PFSK-1 (cell line): Measurements from ENCODE around the gene SETBP1.

Experiments used
- FOXP2 ChIP-seq: optimal IDR thresholded peaks from 2 replicates; pipeline ENCODE3; 2011; ENCODE audit warnings: borderline replicate concordance, control low read depth, inconsistent platforms; ENCODE audit not compliant: insufficient read depth; ENCODE audit errors: extremely low read length, extremely low read depth
- POLR2AphosphoS5 ChIP-seq: IDR thresholded peaks from 2 replicates; pipeline ENCODE4 v1.6.1; 2012; ENCODE audit warnings: low read depth, mild to moderate bottlenecking, control low read depth, low read length, moderate library complexity
- SIN3A ChIP-seq: IDR thresholded peaks from 2 replicates; pipeline ENCODE4 v1.6.1; 2012; ENCODE audit warnings: mild to moderate bottlenecking, low read length, moderate library complexity, borderline replicate concordance; ENCODE audit not compliant: insufficient read depth
- TAF1 ChIP-seq: IDR thresholded peaks from 2 replicates; pipeline ENCODE4 v1.6.1; 2012; ENCODE audit warnings: low read length, control low read depth, borderline replicate concordance; ENCODE audit not compliant: insufficient read depth
- TF ChIP-seq, protein P1 (sequence below), 2 experiments: IDR thresholded peaks; 2 replicates each; pipeline versions ENCODE4 v1.6.1 to v1.8.0; 2011 to 2012; ENCODE audit warnings: low read depth in 2 of 2, low read length in 2 of 2, control low read depth in 1 of 2, inconsistent platforms in 1 of 2, mild to moderate bottlenecking in 1 of 2, moderate library complexity in 1 of 2; ENCODE audit not compliant: insufficient read depth in 1 of 2

Gene SETBP1

DNA sequence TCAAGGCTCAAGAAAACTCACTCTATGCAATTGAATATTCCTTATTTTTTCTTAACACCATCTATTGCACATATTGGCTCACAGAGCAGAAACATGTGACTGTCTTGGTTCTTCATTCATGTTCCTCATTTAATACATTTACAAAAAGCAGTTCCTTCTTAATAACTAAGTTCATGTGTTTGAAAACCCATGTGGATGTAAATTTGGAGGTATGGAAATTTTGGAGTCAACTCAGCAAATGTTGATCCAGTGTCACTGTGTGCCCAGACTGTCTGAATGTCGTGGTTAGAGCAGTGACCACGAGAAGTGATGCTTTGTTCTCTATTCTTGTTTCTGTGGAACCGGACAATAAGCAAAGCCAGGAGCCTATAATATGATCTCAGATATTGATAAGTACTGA, 299.1 kb downstream of the SETBP1 start:
- TF ChIP-seq, protein P1, sequence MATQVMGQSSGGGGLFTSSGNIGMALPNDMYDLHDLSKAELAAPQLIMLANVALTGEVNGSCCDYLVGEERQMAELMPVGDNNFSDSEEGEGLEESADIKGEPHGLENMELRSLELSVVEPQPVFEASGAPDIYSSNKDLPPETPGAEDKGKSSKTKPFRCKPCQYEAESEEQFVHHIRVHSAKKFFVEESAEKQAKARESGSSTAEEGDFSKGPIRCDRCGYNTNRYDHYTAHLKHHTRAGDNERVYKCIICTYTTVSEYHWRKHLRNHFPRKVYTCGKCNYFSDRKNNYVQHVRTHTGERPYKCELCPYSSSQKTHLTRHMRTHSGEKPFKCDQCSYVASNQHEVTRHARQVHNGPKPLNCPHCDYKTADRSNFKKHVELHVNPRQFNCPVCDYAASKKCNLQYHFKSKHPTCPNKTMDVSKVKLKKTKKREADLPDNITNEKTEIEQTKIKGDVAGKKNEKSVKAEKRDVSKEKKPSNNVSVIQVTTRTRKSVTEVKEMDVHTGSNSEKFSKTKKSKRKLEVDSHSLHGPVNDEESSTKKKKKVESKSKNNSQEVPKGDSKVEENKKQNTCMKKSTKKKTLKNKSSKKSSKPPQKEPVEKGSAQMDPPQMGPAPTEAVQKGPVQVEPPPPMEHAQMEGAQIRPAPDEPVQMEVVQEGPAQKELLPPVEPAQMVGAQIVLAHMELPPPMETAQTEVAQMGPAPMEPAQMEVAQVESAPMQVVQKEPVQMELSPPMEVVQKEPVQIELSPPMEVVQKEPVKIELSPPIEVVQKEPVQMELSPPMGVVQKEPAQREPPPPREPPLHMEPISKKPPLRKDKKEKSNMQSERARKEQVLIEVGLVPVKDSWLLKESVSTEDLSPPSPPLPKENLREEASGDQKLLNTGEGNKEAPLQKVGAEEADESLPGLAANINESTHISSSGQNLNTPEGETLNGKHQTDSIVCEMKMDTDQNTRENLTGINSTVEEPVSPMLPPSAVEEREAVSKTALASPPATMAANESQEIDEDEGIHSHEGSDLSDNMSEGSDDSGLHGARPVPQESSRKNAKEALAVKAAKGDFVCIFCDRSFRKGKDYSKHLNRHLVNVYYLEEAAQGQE (IDR thresholded peaks at IDR 0.05; ENCODE audit: insufficient read depth in 1 of 2, low read depth in 2 of 2, low read length in 2 of 2) = no peak
- TF ChIP-seq POLR2AphosphoS5 = no peak
- no peak for TF ChIP-seq FOXP2
- TF ChIP-seq TAF1 = no peak
- no peak for TF ChIP-seq SIN3A

DNA sequence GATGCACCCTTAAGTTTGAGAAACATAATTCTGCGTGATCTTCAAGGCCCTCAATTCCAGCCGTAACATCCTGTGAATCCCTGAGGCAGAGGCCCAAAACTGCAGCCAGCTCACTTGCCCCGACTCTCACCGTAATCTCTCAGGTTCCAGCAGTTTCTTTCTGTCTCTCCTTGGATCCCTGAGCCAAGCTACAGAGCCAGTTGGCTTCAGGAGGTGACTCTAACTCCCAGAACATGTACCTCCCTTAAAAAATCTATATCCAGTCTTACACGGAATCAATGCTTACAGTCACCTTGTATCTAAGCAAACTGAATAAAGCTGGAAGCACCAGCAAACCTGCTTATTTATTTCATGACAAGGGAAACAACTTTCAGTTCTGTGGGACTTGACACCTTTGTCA, 300.4 kb downstream of the SETBP1 start:
- TF ChIP-seq, protein P1 (IDR thresholded peaks at IDR 0.05; ENCODE audit: insufficient read depth in 1 of 2, low read depth in 2 of 2, low read length in 2 of 2) = no peak
- TF ChIP-seq FOXP2 (no peak), SIN3A (no peak), TAF1 (no peak)

DNA sequence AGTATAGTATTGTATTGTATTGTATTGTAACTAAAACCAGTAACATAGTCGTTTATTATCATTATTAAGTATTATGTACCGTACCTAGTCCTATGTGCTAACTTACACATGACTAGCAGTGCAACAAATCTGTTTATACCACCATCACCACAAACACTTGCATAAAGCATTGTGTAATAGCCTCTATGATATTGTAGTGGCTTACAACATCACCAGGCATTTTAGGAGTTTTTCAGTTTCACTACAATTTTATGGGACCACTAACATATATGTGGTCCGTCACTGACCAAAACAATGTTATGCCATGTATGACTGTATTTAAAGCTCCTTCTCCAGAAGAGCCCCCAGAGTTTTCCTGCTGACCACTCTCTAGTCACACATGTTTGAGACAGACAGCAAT, 306.2 kb downstream of the SETBP1 start:
- TF ChIP-seq FOXP2 (no peak), SIN3A (no peak), TAF1 (no peak), POLR2AphosphoS5 (no peak)
- TF ChIP-seq, protein P1 (IDR thresholded peaks at IDR 0.05; ENCODE audit: insufficient read depth in 1 of 2, low read depth in 2 of 2, low read length in 2 of 2) = no peak

DNA sequence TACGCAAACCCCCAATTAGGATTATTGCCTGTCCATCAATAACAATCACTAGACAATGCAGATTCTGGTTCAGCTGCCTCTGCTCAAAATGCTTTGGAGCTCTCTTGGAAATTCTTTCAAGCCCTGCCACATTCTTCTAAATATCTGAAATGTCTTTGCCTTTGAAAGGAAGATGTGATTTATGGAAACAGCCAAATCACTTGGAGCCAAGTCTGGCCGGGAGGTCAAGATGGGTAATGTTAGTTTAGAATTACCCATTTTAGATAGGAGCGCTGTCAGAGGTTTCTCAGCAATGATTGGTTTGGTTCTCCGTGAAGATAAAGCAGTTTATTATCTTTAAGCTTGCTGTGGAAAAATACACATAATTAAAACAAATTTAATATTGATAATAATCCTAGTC, 306.7 kb downstream of the SETBP1 start:
- TF ChIP-seq TAF1 (no peak), SIN3A (no peak), POLR2AphosphoS5 (no peak), FOXP2 (no peak)
- TF ChIP-seq, protein P1 (IDR thresholded peaks at IDR 0.05; ENCODE audit: insufficient read depth in 1 of 2, low read depth in 2 of 2, low read length in 2 of 2) = no peak
